Sigmoid colon (tissue), 7 donors: Measurements from ENCODE around the gene ZNF771. TPM values are rescaled to one million over a fixed set of nuclear protein-coding genes. Genes with fewer than 3 reads are reported as not detected.

Experiments used
- DNase-seq: peaks from one replicate; pipeline ENCODE4 v3.0.0-alpha.2; 2019
- H3K27ac ChIP-seq, 4 donors: fragments of 200-600 bp; sonication (generic); one replicate each; pipeline ENCODE4 v1.5.1; 2016 to 2019; ENCODE audit warnings: mild to moderate bottlenecking in 1 of 4
- H3K27me3 ChIP-seq, 3 donors: fragments of 200-600 bp; sonication (generic); one replicate each; pipeline ENCODE4 v1.5.1; 2019; ENCODE audit warnings: mild to moderate bottlenecking in 1 of 3
- H3K36me3 ChIP-seq, 4 donors: fragments of 200-600 bp; sonication (generic); one replicate each; pipeline ENCODE4 v1.5.1; 2016 to 2019
- H3K4me1 ChIP-seq, 4 donors: fragments of 200-600 bp; sonication (generic); one replicate each; pipeline ENCODE4 v1.5.1; 2017 to 2019
- H3K4me3 ChIP-seq, 4 donors: fragments of 200-600 bp; sonication (generic); one replicate each; pipeline ENCODE4 v1.5.1; 2017 to 2019; ENCODE audit warnings: mild to moderate bottlenecking in 2 of 4, moderate library complexity in 1 of 4
- H3K9me3 ChIP-seq, 4 donors: fragments of 200-600 bp in 3 of 4; sonication (generic) in 3 of 4; one replicate each; pipeline versions ENCODE4 v1.5.1 to v1.6.1; 2013 to 2019
- CTCF ChIP-seq, 4 experiments: fragments of 450-650 bp in 3 of 4; fragments of 200-600 bp in 1 of 4; IDR thresholded peaks; one replicate each; pipeline ENCODE4 v1.5.1; 2016 to 2019; ENCODE audit warnings: antibody characterized with exemption in 4 of 4, mild to moderate bottlenecking in 3 of 4, moderate library complexity in 2 of 4
- EP300 ChIP-seq, 4 donors: sonication (generic); formaldehyde crosslinking; IDR thresholded peaks; one replicate each; pipeline ENCODE4 v1.6.1; 2017; ENCODE audit warnings: antibody characterized with exemption in 4 of 4
- POLR2A ChIP-seq, 2 donors: fragments of 450-650 bp; IDR thresholded peaks; one replicate each; pipeline ENCODE4 v1.6.1; 2016; ENCODE audit warnings: antibody characterized with exemption in 2 of 2, mild to moderate bottlenecking in 2 of 2, moderate library complexity in 2 of 2
- POLR2AphosphoS5 ChIP-seq, 4 donors: sonication (generic); formaldehyde crosslinking; IDR thresholded peaks; one replicate each; pipeline ENCODE4 v1.6.1; 2017; ENCODE audit warnings: antibody characterized with exemption in 4 of 4
- WGBS, 2 donors: extraction: QIAGEN DNeasy Blood & Tissue Kit; methylation state at CpG; one replicate each; pipeline ENCODE4 v1.1.7; 2013; 5-methylcytosine and 5-hydroxymethylcytosine counted together
- intact Hi-C: fragments of 100-400 bp; cut with DNase I; formaldehyde crosslinking; loops from one replicate; pipeline ENCODE4 v1.15.1; 2023
- polyA plus RNA-seq, 3 donors: library from polyadenylated mRNA; stranded (reverse); fragments of 200-250 nt; gene quantifications; one replicate each; pipeline ENCODE4 v1.2.3, GENCODE V29; 2013
- total RNA-seq, 4 donors: library from RNA; depleted of rRNA; stranded (reverse); fragments of >200 nt; gene quantifications; one replicate each; pipeline ENCODE4 v1.1.0, GENCODE V29; 2016
- donor health status: healthy with polysubstance abuse.
- donor health status: Bipolar disorder and iron deficiency.
- donor health status: healthy.

The ZNF771 gene
- total and polyA plus RNA-seq, 7 donors, result 2.5 to 30.7 (median 17.4) TPM

- TF ChIP-seq POLR2A (IDR thresholded peaks at IDR 0.05), result no peak
- no peak for TF ChIP-seq EP300 (IDR thresholded peaks at IDR 0.05)
- TF ChIP-seq POLR2AphosphoS5 (IDR thresholded peaks at IDR 0.05), result no peak
- no peak for TF ChIP-seq CTCF (IDR thresholded peaks at IDR 0.05)
- 58 to 80% methylated on average over 8 of the region's 8 CpGs for WGBS, 2 donors
- peak overlapping the region in 3 of 4 donors; percentile 89 to 96 (median 94) for H3K27ac ChIP-seq
- DNase-seq, result no peak
- H3K4me1 ChIP-seq, result peaks cover 0 to 35% (median 30%) of the 10 kb centered on the region in 4 donors
- H3K9me3 ChIP-seq, result no peaks in the 10 kb centered on the region
- H3K4me3 ChIP-seq, result no peak overlapping the region
- H3K27me3 ChIP-seq, result no peaks in the 10 kb centered on the region
- H3K36me3 ChIP-seq, result peaks cover 10 to 19% (median 12%) of the 10 kb centered on the region in 4 donors
- intact Hi-C loops, result no loop called here
Measured at GRCh38 chr16:30401768-30402425, 5.5 kb upstream of the ZNF771 start.

- intact Hi-C loops, result loop anchor here (2.0 to 5.0 kb wide), 4 partner anchors 34 to 314 kb away; partner anchors contain the start of genes MYL11, TBC1D10B and TBX6
- 16 to 19% methylated on average over 14 of the region's 14 CpGs for WGBS, 2 donors
- TF ChIP-seq POLR2A (IDR thresholded peaks at IDR 0.05) (no peak), POLR2AphosphoS5 (IDR thresholded peaks at IDR 0.05) (no peak), EP300 (IDR thresholded peaks at IDR 0.05) (no peak), CTCF (IDR thresholded peaks at IDR 0.05) (no peak)
- Histone ChIP-seq H3K4me1 (peaks cover 0 to 29% (median 26%) of the 10 kb centered on the region in 4 donors), H3K36me3 (peaks cover 0 to 6% (median 0%) of the 10 kb centered on the region in 4 donors), H3K4me3 (peak overlapping the region; percentile 57 to 88 (median 65)), H3K9me3 (no peaks in the 10 kb centered on the region), H3K27me3 (no peaks in the 10 kb centered on the region), H3K27ac (peak overlapping the region; percentile 81 to 97 (median 90))
- no peak for DNase-seq
Measured at GRCh38 chr16:30406795-30407101, 658 bp upstream of the ZNF771 start.

GRCh38 chr16:30407804-30408534, 563 bp downstream of the ZNF771 start:
- Histone ChIP-seq H3K27me3 (no peaks in the 10 kb centered on the region), H3K27ac (peak overlapping the region; percentile 81 to 97 (median 90)), H3K4me1 (peaks cover 0 to 29% (median 26%) of the 10 kb centered on the region in 4 donors), H3K9me3 (no peaks in the 10 kb centered on the region), H3K36me3 (peaks cover 0 to 18% (median 0%) of the 10 kb centered on the region in 4 donors), H3K4me3 (peak overlapping the region; percentile 57 to 88 (median 65))
- no peak for DNase-seq
- intact Hi-C loops, result loop anchor here (2.0 to 5.0 kb wide), 4 partner anchors 36 to 316 kb away; partner anchors contain the start of genes MYL11, TBC1D10B and TBX6
- TF ChIP-seq POLR2A (IDR thresholded peaks at IDR 0.05) (no peak), POLR2AphosphoS5 (IDR thresholded peaks at IDR 0.05) (no peak), EP300 (IDR thresholded peaks at IDR 0.05) (no peak), CTCF (IDR thresholded peaks at IDR 0.05) (no peak)
- 10 to 20% methylated on average over 15 to 19 of the region's 19 CpGs for WGBS, 2 donors

GRCh38 chr16:30409125-30410060, 2.0 kb downstream of the ZNF771 start:
- DNase-seq, result peak; percentile 94
- peak overlapping the region; percentile 37 to 97 (median 74) for H3K27ac ChIP-seq
- WGBS, 2 donors, result 37 to 47% methylated on average over 15 of the region's 15 CpGs
- TF ChIP-seq POLR2AphosphoS5 (IDR thresholded peaks at IDR 0.05), result peak in 1 of 4 donors; percentile 32
- no peak for TF ChIP-seq EP300 (IDR thresholded peaks at IDR 0.05)
- peak; percentile 86 to 97 (median 92) for TF ChIP-seq CTCF (IDR thresholded peaks at IDR 0.05)
- no peak overlapping the region for H3K4me3 ChIP-seq
- H3K4me1 ChIP-seq, result peaks cover 0 to 29% (median 26%) of the 10 kb centered on the region in 4 donors
- intact Hi-C loops, result loop anchor here (5.0 kb wide), 3 partner anchors 37 to 317 kb away; partner anchors contain the start of genes MYL11, TBC1D10B and TBX6
- H3K27me3 ChIP-seq, result no peaks in the 10 kb centered on the region
- H3K9me3 ChIP-seq, result no peaks in the 10 kb centered on the region
- H3K36me3 ChIP-seq, result peaks cover 0 to 30% (median 0%) of the 10 kb centered on the region in 4 donors
